ENCODE results near the gene FKBP2. TPM values are rescaled to one million over a fixed set of nuclear protein-coding genes. Genes with fewer than 3 reads are reported as not detected.
A peak's percentile ranks its signal among the peaks of the same experiment; 100 is the strongest.

FKBP2 gene
- total RNA-seq, 1 experiment from 2014 or later = 87.4 TPM

DNA sequence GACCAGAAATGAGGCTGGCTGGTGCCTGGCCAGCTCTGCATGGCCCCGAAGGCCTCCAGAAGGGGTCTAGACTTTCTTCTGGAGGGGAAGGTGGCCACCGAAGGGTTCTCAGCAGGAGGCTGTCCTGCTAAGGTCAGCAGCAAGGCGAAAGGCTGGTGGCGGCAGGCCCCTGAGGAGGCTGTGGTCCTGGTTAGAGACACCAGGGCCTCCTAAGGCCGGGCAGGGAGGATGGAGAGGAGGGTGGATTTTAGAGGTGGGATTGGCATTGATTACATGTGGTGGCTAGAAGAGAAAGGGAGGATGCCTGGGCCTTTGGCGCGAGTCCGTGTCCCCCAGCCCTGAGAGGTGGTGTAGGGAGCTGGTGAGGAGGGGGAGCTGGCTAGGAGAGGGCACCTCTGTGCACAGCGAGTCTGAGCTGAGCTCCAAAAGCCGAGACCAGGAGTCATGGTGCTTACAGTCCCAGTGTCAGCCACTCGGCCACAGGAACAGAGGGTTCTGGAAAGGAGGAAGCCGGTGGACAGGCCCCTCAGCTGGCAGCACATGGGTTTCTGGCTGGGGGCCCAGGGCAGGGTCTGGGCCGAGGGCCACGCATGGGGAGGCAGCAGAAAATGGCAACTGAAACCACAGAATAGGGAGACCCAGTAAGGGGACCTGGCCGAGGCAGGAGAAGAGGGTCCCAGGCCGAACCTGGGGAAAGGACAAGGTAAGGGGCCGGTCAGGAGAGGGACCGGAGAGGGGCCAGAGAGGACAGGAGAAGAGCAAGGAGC lies 31.9 kb upstream of the FKBP2 start:
- Mint-ChIP-seq H3K4me3 (ENCODE audit: low read depth, unreplicated experiment) (no peak overlapping the region), H3K27me3 (ENCODE audit: unreplicated experiment) (no peaks in the 10 kb centered on the region), H3K27ac (ENCODE audit: unreplicated experiment) (peak overlapping the region; percentile 50), H3K9me3 (ENCODE audit: low read depth, unreplicated experiment) (no peaks in the 10 kb centered on the region), H3K4me1 (ENCODE audit: low read depth, unreplicated experiment) (no peaks in the 10 kb centered on the region), H3K36me3 (ENCODE audit: insufficient read depth, unreplicated experiment) (peaks cover 62% of the 10 kb centered on the region)
- CTCF ChIA-PET = no interaction called here
- no TSS peak for BruUV-seq (replicated peaks)
- no peak for DNase-seq
- intact Hi-C loops (cut with micrococcal nuclease; ENCODE audit: unreplicated experiment) = no loop called here
- TF ChIP-seq, protein P1, sequence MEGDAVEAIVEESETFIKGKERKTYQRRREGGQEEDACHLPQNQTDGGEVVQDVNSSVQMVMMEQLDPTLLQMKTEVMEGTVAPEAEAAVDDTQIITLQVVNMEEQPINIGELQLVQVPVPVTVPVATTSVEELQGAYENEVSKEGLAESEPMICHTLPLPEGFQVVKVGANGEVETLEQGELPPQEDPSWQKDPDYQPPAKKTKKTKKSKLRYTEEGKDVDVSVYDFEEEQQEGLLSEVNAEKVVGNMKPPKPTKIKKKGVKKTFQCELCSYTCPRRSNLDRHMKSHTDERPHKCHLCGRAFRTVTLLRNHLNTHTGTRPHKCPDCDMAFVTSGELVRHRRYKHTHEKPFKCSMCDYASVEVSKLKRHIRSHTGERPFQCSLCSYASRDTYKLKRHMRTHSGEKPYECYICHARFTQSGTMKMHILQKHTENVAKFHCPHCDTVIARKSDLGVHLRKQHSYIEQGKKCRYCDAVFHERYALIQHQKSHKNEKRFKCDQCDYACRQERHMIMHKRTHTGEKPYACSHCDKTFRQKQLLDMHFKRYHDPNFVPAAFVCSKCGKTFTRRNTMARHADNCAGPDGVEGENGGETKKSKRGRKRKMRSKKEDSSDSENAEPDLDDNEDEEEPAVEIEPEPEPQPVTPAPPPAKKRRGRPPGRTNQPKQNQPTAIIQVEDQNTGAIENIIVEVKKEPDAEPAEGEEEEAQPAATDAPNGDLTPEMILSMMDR (IDR thresholded peaks at IDR 0.05; ENCODE audit: unreplicated experiment) = no peak

DNA sequence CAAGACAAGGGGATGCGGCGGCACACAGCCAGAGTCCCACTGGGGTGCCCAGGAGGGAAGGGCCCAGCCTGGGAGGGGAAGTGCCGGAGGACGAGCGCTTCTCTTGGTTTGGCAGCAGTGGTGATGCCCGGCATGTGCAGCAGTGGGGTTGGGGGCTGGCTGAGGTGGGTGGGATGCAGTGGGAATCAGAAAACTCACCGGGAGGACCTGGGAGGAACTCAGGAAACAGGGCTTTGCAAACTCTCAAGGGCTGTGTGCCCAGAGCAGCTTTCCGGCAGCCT lies 31.4 kb upstream of the FKBP2 start:
- H3K4me3 Mint-ChIP-seq (ENCODE audit: low read depth, unreplicated experiment) = no peak overlapping the region

DNA sequence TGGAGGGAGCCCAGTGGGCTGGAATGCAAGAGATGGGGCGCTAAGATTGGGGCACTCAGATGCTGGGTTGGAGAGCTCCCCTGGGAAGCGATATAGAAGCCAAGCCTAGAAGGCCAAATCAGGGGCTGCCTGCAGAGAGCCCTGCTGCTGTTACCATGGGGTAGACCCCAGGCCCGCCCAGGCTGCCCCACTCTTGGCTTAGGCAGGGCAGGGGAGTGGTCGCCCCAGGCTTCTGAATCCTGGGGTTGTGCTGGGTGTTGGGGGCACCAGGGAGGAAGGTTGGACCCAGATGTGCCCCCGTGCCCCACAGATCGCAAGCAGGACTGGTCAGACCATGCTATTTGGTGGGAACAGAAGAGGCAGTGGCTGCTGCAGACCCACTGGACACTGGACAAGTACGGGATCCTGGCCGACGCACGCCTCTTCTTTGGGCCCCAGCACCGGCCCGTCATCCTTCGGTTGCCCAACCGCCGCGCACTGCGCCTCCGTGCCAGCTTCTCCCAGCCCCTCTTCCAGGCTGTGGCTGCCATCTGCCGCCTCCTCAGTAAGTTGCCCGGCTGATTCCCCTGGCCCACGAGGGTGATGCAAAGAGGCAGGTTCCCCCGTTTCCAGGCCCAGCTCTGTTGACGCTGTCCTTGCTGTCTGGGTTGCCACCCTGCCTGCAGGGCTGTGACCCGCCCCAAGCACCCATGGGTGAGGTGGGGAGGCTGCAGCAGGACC lies 30.4 kb upstream of the FKBP2 start:
- Mint-ChIP-seq H3K27ac (ENCODE audit: unreplicated experiment) (no peak overlapping the region), H3K9me3 (ENCODE audit: low read depth, unreplicated experiment) (no peaks in the 10 kb centered on the region), H3K4me1 (ENCODE audit: low read depth, unreplicated experiment) (no peaks in the 10 kb centered on the region), H3K4me3 (ENCODE audit: low read depth, unreplicated experiment) (no peak overlapping the region), H3K27me3 (ENCODE audit: unreplicated experiment) (no peaks in the 10 kb centered on the region), H3K36me3 (ENCODE audit: insufficient read depth, unreplicated experiment) (peaks cover 60% of the 10 kb centered on the region)
- CTCF ChIA-PET = interaction anchor here (0.7 kb wide), 1 partner anchor 122 kb away, joined by 5 read pairs; no protein-coding TSS in a partner anchor
- TF ChIP-seq, protein P1 (IDR thresholded peaks at IDR 0.05; ENCODE audit: unreplicated experiment) = no peak
- intact Hi-C loops (cut with micrococcal nuclease; ENCODE audit: unreplicated experiment) = no loop called here
- no TSS peak for BruUV-seq (replicated peaks)
- DNase-seq = no peak

More for the DNA sequence above, 31.4 kb upstream of the FKBP2 start:
- Mint-ChIP-seq H3K27me3 (ENCODE audit: unreplicated experiment) (no peaks in the 10 kb centered on the region), H3K27ac (ENCODE audit: unreplicated experiment) (no peak overlapping the region), H3K9me3 (ENCODE audit: low read depth, unreplicated experiment) (no peaks in the 10 kb centered on the region), H3K4me1 (ENCODE audit: low read depth, unreplicated experiment) (no peaks in the 10 kb centered on the region), H3K36me3 (ENCODE audit: insufficient read depth, unreplicated experiment) (peaks cover 62% of the 10 kb centered on the region)
- TF ChIP-seq, protein P1 (IDR thresholded peaks at IDR 0.05; ENCODE audit: unreplicated experiment) = no peak
- intact Hi-C loops (cut with micrococcal nuclease; ENCODE audit: unreplicated experiment) = no loop called here
- no peak for DNase-seq
- no TSS peak for BruUV-seq (replicated peaks)
- CTCF ChIA-PET = no interaction called here

DNA sequence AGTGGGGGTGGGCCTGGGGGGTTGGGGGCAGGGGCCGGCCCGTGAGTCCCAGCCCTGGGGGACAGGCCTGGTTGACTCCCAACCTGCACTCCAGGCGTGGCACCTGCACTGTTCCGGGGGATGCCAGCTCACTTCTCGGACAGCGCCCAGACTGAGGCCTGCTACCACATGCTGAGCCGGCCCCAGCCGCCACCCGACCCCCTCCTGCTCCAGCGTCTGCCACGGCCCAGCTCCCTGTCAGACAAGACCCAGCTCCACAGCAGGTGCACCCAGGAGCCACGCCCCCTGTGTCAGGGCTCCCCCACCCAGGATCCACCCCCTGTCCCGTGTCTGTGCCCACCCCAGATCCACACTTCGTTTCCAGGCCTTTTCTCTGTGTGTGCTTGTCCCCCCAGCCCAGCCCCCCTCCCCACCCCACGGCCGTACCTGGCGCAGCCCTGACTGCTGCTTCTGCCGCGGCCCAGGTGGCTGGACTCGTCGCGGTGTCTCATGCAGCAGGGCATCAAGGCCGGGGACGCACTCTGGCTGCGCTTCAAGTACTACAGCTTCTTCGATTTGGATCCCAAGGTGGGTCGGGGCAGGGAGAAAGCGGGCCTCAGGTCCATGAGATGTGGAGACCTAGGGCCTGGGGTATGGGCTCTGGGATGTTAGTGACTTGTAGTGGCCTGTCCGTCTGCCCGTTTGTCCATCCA lies 29.6 kb upstream of the FKBP2 start:
- Mint-ChIP-seq H3K4me3 (ENCODE audit: low read depth, unreplicated experiment) (no peak overlapping the region), H3K27me3 (ENCODE audit: unreplicated experiment) (no peaks in the 10 kb centered on the region), H3K36me3 (ENCODE audit: insufficient read depth, unreplicated experiment) (peaks cover 62% of the 10 kb centered on the region), H3K9me3 (ENCODE audit: low read depth, unreplicated experiment) (no peaks in the 10 kb centered on the region), H3K4me1 (ENCODE audit: low read depth, unreplicated experiment) (no peaks in the 10 kb centered on the region), H3K27ac (ENCODE audit: unreplicated experiment) (no peak overlapping the region)
- TF ChIP-seq, protein P1 (IDR thresholded peaks at IDR 0.05; ENCODE audit: unreplicated experiment) = no peak
- no peak for DNase-seq
- no TSS peak for BruUV-seq (replicated peaks)
- intact Hi-C loops (cut with micrococcal nuclease; ENCODE audit: unreplicated experiment) = no loop called here
- CTCF ChIA-PET = interaction anchor here (0.7 kb wide), 1 partner anchor 121 kb away, joined by 5 read pairs; no protein-coding TSS in a partner anchor

Measured in Calu3 (cell line).